Activated CD4-positive, alpha-beta T cell treated with anti-CD3 and anti-CD28 coated beads, Interleukin-2, amount 50 U/mL, for 48 hours (primary cell): ENCODE results near the gene PPP1R9B.

Experiments used
- DNase-seq, 2 experiments: peaks; one replicate each; pipeline ENCODE4 v3.0.0-alpha.2; 2020

The PPP1R9B gene

GRCh38 chr17:50139950-50140885 is 10.3 kb downstream of the PPP1R9B start:
- DNase-seq, result peak; percentile 85 to 88

DNA sequence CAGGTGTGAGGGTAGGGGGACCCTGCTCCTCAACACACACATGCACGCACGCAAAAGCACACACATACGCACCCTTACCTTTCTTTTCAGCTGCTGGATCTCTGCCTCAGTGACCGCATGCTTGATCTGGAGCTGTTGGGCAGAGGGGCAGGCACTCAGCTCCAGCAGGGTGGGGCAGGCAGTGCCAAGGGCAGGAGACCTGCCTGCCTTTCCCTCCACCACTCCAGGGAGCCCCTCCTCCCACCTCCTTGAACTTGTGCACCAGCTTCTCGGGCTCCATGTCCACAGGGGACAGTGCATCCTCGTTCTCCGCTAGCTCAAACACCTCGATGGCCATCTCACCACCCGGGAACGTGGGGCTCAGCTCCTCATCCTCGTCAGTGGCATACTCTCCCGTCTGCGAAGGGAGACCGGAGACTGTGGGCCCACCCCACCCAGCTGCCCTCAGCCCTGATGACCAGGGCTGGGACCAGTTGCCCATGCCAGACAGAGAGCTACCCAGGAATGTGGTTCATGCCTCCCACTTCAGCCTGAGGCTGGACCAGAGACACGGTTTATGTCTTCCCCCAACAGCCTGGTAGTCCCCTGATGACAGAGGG is 11.2 kb downstream of the PPP1R9B start:
- DNase-seq, result no peak

- DNase-seq, result no peak
These were observed 13.4 kb downstream of the PPP1R9B start for GRCh38 chr17:50137042-50137441.

- no peak for DNase-seq
These were observed 14.3 kb downstream of the PPP1R9B start for GRCh38 chr17:50136096-50136687.

GRCh38 chr17:50135316-50136095 is 15.0 kb downstream of the PPP1R9B start:
- DNase-seq, result no peak

DNA sequence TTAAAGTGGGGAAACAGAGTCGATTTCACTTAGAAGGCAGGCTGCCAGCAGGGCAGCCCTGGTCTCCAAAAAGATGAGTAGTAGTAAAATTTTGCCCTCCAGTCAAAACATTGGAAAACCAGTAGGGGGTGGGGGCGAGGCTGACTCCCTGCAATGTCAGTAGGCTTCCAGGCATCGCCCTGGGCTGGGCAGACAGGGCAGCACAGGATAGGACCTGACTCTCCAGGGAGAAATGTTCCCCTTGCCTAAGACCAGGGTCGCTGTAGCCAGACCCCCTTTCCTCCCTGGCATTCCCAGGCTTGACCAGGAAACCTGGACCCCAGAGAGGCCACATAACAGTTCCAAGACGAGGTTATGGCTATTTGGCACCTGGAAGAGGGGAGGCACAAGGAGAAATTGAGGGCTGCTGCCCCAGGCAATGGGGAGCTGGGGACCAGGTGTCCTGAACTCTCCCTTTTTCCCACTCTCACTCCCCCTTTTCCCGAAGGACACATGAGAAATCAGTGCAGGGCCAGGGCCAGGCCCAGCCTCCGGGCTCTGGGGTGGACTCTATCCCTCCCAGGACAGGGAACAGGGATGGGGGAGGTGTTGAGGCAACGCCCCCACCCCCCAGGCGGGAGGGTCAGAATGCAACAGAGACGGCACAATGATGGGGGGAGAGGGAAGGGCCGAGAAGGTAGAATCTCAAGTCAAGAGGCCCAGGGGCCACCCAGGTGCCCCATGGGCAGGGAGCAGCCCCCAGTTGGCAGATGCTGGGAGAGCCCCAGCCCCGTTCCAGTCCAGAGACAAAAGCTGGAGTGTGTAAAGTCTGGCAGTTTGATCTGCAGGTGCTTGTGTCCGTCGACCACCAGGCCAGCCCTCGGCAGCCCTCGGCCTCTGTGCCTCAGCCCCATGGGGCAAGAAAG is 16.0 kb downstream of the PPP1R9B start:
- DNase-seq, result no peak

DNA sequence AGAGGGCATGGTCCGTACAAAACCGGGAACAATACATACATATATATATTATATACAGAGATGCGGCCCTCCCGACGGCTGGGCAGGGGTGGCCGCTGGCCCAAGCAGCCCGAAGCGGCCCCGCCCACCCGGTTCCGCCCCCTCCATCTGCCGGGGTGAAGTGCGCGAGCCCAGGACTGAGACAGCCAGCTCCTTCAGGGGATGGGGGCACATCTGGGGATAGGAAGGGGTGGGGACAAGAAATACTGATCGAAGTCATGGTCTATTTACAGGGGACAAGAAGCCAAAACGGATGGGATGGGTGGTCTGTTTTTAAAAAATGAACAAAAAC is 16.7 kb downstream of the PPP1R9B start:
- DNase-seq, result no peak

DNA sequence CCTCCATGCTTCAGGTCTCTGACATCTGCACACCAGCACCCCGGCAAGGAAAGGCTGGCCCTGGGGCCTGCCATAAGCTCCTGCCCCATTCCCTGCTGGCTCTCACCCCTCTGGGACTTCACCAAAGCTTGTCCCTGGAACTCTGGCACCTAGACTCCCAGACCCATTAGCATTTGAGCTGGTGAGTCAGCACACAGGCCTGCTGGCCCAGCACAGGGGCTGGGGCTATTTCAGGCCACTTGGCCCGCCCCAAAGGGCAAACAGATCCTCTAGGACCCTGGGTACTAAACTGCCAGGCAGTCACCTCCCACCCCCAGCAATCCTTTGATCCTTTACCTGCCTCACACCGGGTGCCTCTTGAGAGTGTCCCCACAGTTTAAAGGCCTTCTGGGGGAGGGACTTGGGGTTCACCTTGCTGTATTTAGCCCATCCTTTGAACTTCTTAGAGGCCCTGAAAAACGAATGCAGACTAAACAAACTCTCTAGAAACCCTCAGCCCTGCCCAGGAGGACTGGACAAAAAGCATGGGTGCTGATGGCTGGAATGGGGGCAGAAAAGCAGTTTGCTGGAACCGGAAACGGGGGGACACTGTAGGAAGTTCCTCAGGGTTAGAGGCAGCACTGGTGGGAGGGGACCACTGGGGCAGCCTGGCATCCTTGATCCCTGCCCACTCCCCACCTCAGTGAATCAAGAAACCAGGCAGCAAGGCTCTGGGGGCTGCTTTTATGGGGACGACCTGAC is 17.3 kb downstream of the PPP1R9B start:
- no peak for DNase-seq

DNA sequence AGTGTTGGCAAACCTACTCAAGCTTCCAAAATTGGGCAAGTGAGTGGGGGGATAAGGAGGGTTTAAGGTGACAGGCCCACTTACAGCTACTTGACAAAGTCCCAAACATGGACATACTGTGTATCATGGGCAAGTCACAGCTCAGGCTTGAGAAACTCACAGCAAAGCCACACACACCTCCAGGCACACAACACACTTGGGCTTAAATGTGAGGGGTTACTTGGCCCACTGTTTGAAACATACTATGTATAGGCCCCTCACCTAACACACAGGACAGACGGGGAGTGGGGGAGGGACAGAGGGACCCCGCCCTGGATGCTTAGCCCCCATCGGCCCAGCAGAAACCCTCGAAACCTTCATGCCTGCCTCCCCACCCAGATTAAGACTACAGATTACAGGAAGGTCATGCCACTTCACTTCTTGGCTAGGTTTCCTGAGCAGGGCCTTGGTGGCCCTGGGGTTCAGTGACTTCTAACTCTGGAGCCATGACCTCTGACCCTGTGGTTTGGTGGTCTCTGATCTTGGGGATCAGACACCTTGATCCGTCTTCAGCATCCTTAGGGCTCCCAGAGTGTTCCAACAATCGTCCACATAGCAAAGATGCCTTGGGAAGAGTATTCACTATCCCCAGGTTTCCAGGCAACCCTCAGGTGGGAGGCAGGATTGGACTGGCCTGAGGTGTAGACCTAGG is 18.2 kb downstream of the PPP1R9B start:
- no peak for DNase-seq

DNA sequence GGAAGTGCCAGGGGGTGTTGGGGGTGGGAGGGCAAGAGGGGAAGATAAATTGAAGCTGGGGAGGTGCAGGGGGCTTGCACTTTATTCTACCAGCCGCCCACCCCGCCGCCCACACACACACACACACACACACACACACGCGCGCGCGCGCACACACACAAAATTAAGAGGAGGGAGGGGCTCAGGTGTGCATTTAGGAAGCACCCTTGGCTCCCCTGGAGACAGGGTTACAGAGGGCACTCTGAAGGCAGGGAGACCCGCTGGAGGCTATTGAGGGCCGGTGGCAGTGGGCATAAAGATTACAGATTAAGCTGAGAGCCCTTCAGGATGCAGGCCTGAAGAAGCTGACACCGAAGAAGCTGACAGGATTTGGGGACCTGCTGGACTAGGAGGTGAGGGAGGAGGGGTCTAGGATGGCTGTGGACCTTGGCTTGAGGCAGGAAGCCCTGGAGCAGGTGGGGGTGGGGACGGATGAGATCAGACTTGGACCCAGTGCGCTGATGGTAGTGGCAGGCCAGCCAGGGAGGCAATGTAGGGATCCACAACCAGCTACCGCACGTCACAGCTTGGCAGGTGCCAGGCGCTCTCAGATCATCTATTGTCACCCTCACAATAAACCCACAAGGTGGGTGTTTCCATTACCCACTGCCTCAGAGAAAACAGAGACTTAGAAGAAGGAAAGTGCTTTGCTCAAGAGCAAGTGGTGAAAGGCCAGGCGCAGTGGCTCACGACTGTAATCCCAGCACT is 19.7 kb downstream of the PPP1R9B start:
- DNase-seq, result no peak

DNA sequence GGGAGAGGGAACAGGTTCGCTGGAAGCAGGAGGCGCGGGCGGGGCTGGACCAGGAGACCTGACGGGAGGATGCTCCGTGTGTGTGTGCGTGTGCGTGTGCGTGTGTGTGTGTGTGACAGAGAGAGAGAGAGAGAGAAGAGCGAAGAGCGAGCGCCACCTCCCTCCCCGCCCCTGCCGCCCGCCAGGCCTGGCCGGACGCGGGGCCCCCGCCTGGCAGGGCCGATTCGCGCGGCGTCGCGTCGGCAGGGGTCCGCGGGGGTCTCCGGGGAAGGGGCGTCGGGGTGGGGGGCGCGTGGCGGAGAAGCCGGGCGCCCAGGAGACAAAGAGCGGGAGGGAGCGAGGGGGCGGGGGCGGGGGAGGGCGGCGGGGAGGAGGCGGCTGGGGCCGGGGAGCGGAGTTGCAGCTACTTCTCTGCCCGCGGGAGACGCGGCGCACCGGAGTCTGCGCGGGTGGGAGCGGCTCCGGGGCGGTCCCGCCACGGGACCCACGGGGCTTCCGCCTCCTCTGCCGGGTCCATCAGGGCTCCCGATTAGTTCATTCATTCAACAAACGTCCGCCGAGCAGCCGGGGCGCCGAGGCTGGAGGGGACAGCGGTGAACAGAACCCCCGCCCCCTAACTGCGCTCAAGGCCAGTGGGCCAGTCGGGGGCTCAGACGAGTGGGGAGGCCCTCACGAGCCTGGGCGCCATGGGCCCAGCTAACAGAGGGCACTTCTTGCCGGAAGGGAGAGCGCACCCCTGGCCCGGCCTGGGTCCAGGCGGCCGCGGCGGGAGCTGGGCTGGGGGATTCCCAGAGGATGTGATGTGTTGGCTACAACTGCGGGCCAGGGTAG is 20.5 kb downstream of the PPP1R9B start, which contains the start of gene SAMD14:
Gene SAMD14 (minus strand): TSS at position 433 of the 831 bp plus-strand sequence. CDS start 5,201 bp downstream, outside the sequence.
- peak; percentile 31 to 45 for DNase-seq

- no peak for DNase-seq
These were observed 21.1 kb downstream of the PPP1R9B start for GRCh38 chr17:50129353-50129727.

- no peak for DNase-seq
These were observed 21.8 kb downstream of the PPP1R9B start for GRCh38 chr17:50128441-50129352.

DNA sequence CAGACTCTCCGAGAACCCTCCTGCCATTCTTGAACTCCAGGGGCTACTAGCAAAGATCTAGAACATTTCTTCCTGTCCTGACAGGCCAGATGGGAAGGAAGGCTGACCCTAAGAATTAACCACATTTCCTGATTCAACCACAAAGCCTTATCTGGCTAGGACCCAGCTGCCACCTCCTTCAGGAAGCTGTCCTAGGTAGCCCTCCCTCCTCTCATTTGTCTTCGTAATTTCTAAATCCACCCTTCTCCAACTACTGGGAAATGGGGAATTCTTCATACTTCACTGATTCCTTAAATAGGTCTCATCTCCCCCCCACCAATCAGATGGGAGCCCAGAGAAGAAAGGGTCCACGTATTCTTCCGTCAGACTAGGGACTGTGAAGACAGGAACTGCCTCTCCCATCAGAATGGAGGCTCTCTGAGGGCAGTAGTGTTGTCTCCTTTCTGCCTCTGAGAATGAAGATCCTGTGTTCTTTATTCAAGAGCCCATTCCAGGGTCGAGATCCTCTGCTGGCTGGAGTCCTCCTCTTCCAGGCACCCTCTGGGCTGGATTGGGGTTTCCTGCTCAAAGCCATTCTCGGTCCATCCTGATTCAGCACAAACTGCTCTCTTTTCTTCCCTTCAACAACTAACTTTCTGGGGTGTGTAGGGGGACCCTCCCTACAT is 22.6 kb downstream of the PPP1R9B start:
- DNase-seq, result no peak

DNA sequence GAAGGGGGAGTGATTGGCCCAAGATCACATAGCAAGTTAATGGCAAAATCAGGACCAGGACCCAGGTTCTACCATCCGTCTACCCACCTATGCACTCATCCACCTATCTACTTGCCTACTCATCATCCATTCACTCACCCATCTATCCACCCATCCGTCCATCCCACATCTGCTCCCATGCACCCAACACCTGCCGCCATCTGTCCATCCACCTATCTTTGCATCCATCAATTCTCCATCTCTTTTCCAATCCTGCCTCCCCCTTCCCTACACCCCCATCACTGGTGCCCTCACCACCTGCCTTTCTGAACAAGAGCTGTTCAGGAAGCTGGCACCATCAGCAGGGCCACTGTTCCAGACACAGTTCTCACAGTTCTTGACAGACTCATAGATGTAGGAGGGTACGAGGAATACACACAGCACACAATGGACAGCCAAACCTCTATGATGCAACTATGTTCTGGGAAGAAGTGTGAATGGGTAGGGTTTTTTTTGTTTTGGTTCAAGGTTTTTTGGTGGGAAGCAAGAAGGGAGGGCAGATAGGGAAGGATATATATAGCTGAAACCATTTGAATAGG is 25.0 kb downstream of the PPP1R9B start:
- no peak for DNase-seq

GRCh38 chr17:50123649-50124349 is 26.7 kb downstream of the PPP1R9B start:
- no peak for DNase-seq
